GM12872 (cell line): Measurements from ENCODE around the gene TMEM132D.

Source experiments
- CTCF ChIP-seq: IDR thresholded peaks from 3 replicates; pipeline ENCODE4 v1.5.1; 2011; ENCODE audit warnings: low read depth, mild to moderate bottlenecking, low read length, moderate library complexity; ENCODE audit not compliant: insufficient read depth

Gene TMEM132D

DNA sequence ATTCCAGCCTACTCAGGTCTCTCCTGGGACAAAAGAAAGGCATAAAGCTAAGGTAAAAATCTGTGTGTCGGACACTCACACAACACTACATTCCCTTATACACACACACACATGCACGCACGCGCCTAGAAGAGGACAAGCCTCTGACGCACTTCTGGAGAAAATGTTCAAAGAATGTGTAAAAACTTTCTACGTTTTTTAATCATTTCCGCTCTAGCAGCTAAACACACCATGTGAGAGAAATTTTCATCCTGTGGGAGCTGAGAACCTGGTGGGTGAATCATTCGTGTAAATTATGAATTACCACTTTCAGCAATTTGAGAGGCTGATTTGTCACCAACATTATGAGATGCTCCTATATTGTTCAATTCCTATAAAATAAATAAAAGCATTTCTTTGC, 494.5 kb downstream of the TMEM132D start:
- TF ChIP-seq CTCF: no peak

- no peak for TF ChIP-seq CTCF
These were observed 499.3 kb downstream of the TMEM132D start for GRCh38 chr12:129404556-129404955.

- no peak for TF ChIP-seq CTCF
These were observed 502.3 kb downstream of the TMEM132D start for GRCh38 chr12:129401572-129401971.

DNA sequence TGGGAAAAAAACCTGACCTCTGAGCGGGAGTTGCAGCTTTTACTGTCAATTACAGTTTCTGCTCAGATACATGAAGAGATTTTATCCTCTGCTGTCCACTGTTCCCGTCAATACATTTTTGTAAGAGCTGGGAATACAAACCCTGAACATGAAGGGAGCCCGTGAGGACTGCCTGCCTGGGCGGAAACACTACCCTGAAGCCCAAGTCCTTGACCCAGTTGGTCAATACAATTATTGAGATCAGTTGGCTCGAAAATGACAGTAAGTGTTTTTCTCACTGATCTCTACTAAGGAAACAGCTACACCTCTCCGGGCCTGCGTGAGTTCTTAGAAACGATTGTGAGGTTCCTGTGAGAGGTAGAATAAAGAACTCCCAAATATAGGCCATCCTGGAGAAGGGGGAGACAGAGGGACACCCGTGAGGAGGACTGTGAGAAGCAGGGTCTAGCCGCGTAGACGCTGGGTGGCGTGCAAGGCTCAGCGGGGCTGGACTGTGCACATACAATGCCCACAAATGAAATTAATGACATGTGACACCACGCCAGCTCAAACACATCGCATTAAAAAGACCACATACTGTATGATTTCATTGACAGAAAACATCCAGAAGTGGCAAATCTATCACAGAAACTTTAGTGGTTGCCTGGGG, 509.5 kb downstream of the TMEM132D start:
- no peak for TF ChIP-seq CTCF

DNA sequence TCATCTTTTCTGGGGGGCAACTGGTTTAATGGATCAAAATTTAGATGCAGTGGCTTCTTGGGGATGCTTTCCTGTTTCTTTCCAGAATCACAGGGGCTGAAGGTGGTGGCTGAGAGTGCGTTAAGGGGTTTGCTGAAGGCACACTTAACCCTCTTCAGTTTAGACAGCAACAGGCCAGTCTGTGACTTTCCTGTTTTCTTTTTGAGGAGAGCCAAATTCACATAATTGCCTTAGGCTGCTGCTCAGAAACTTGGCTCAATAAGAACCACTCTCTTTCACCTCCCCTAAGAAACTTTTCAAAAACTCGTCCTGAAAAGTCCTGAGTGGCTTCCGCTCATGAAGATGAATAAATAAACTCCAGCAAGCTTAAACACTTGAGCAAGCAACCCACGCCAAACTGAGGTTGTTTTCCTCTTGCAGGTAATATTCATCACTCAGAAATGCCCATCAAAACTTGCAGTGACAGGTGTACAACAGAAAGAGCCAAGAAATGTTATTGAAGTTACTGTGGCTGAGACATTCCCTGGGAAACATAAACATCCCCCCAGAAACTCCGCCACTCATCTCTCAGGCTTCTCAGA, 510.4 kb downstream of the TMEM132D start:
- TF ChIP-seq CTCF: no peak

DNA sequence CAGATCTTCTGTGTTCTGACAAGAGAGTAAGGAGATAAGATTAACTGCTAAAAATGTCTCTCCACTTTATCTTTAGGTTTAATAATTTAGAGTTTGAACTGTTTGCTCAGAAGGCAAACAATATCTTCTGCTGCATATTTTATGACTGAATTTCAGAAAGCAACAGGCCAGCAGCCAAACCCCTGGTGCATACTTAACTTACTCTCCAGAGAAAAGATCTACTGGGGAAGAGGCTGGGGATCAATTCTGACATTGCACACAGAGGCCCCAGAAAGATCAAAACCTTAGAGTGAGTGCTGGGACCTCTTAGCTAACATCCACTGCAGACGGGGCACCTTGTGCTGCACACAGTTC, 518.2 kb downstream of the TMEM132D start:
- TF ChIP-seq CTCF: no peak

GRCh38 chr12:129383956-129384355, 519.9 kb downstream of the TMEM132D start:
- no peak for TF ChIP-seq CTCF
